ENCODE measurements around the gene DIP2C.
"Not testable (repeated sequence)": the region's sequence is repeated elsewhere in the genome, so short reads cannot be mapped to it uniquely, and the experiment has no call there.

- TF ChIP-seq POLR2A, POLR2AphosphoS5 (IDR thresholded peaks at IDR 0.05): not testable (repeated sequence)
- TF ChIP-seq, protein P1, sequence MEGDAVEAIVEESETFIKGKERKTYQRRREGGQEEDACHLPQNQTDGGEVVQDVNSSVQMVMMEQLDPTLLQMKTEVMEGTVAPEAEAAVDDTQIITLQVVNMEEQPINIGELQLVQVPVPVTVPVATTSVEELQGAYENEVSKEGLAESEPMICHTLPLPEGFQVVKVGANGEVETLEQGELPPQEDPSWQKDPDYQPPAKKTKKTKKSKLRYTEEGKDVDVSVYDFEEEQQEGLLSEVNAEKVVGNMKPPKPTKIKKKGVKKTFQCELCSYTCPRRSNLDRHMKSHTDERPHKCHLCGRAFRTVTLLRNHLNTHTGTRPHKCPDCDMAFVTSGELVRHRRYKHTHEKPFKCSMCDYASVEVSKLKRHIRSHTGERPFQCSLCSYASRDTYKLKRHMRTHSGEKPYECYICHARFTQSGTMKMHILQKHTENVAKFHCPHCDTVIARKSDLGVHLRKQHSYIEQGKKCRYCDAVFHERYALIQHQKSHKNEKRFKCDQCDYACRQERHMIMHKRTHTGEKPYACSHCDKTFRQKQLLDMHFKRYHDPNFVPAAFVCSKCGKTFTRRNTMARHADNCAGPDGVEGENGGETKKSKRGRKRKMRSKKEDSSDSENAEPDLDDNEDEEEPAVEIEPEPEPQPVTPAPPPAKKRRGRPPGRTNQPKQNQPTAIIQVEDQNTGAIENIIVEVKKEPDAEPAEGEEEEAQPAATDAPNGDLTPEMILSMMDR (IDR thresholded peaks at IDR 0.05) = not testable (repeated sequence)
Measured at GRCh38 chr10:264160-265073, 425.1 kb downstream of the DIP2C start.

Data from prostate gland (tissue), 2 donors.